NCI-H146 treated with DMSO at 0.1 percent for 48 hours (cell line): ENCODE results near the gene TNFAIP8L2.
"Not testable (repeated sequence)": the region's sequence is repeated elsewhere in the genome, so short reads cannot be mapped to it uniquely, and the experiment has no call there.

Experiments used
- DNase-seq: peaks from one replicate; lab custom pipeline; 2025; ENCODE audit not compliant: unreplicated experiment; lab: John Stamatoyannopoulos, UW

Gene TNFAIP8L2

GRCh38 chr1:151188667-151189066, 32.2 kb downstream of the TNFAIP8L2 start:
- not testable (repeated sequence) for DNase-seq

DNA sequence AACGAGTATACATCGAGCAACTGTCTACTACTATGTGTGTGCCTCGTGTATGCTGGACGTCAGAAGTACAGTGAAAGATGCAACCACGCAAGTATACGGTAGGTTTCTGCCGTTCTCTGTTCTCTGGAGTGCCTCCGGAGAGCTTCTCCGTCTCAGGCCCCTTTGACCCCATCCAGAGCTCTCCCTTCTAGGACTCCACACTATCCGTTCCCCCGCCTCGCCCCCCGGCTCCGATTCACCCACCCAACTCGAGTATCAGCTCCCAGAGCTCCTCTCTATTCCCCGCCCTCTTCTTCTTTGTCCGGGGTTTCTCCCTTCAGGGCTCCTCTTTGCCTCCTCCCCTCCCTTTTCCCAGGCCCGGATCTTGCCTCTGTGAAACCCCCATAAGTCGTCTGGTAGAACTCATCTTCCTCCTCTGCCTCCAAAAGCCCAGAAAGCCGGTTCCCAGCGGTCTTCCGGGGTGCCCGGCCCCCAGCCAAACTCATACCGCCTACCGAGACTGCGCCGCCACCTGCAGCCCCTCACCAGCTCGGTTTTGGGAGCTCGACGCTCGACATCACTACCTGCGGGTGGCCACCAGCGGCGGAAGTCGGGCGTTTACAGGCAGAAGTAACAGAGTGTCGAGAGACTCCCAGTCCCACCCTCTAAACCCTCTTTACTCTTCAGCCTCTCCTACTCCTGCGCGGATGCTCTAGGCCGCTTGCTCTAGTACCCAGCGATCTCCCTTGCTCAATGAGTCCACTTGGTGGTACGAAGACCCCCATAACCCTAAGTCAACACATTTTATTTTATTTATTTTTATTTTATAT, 33.4 kb downstream of the TNFAIP8L2 start, which contains the start of gene VPS72:
Gene VPS72 (minus strand): TSS at position 561 of the 809 bp plus-strand sequence. CDS start 76 bp downstream, at position 485.
- DNase-seq = peak; percentile 90

GRCh38 chr1:151192047-151192446, 35.6 kb downstream of the TNFAIP8L2 start:
- DNase-seq = no peak

DNA sequence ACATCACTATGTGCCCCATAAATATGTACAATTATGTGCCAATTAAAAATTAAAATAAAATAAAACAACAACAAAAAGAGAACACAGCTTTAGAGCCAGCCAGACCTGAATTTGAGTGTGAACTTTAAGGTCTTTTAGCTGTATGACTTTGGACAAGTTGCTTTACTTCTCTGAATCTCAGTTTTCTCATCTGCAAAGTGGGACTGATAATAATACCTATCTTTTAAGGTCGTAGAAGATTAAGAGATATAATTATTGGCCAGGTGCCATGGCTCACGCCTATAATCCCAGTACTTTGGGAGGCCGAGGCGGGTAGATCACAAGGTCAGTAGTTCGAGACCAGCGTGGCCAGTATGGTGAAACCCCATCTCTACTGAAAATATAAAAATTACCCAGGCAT, 36.9 kb downstream of the TNFAIP8L2 start:
- DNase-seq = no peak

GRCh38 chr1:151193856-151194255, 37.4 kb downstream of the TNFAIP8L2 start:
- DNase-seq = no peak

DNA sequence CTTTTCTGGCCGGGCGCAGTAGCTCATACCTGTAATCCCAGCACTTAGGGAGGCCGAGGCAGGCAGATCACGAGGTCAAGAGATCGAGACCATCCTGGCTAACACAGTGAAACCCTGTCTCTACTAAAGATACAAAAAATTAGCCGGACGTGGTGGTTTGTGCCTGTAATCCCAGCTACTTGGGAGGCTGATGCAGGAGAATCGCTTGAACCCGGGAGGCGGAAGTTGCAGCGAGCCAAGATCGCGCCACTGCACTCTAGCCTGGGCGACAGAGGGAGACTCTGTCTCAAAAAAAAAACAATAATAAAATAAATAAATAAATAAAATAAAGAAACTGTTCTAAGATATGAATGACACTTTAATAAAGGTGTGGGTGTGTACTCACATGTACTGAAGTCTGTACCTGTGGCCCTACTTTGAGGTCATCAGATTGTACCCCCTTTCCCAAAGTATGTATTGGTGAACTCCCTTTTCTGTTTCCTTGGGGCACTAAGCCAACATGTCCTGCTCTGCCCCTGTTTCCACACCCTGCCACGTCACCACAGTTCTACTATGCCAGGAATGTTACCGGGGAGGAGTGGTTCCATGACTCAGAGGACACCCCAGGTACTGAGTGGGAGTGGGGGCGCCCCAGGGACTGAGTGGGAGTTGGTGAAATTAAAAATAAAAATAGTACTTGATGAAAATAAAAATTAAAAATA, 38.6 kb downstream of the TNFAIP8L2 start:
- not testable (repeated sequence) for DNase-seq

- peak; percentile 86 for DNase-seq
Measured at GRCh38 chr1:151196292-151196800, 39.9 kb downstream of the TNFAIP8L2 start.

- peak; percentile 61 for DNase-seq
Measured at GRCh38 chr1:151197863-151198253, 41.4 kb downstream of the TNFAIP8L2 start.

GRCh38 chr1:151198254-151199127, 42.0 kb downstream of the TNFAIP8L2 start, which contains the start of gene PIP5K1A:
PIP5K1A (plus strand) TSS chr1:151198552; CDS start chr1:151198997, 445 bp downstream.
- DNase-seq = peak; percentile 97

- DNase-seq = no peak
Measured at GRCh38 chr1:151199873-151200581, 43.6 kb downstream of the TNFAIP8L2 start.

GRCh38 chr1:151205381-151205965, 49.0 kb downstream of the TNFAIP8L2 start:
- DNase-seq = not testable (repeated sequence)
